SK-N-SH treated with all-trans-retinoic acid at 6 μM for 48 hours (cell line): ENCODE results near the gene KATNAL1.

Experiments
- ATAC-seq: fragments of 200-7000 bp; cut with Tn5 transposase; 3 replicates; pipeline ENCODE4 v1.9.1; 2020; ENCODE audit warnings: mild to moderate bottlenecking, moderate library complexity
- ARNTL ChIP-seq: fragments of 450-650 bp; formaldehyde crosslinking; IDR thresholded peaks from 2 replicates; pipeline ENCODE4 v1.5.0; 2020; ENCODE audit warnings: low read depth, mild to moderate bottlenecking, moderate library complexity, borderline replicate concordance
- BACH2 ChIP-seq: fragments of 250-450 bp; sonication (Bioruptor Pico); IDR thresholded peaks from 2 replicates; pipeline ENCODE4 v1.9.0; 2021; ENCODE audit warnings: mild to moderate bottlenecking, borderline replicate concordance
- CSDC2 ChIP-seq: fragments of 250-450 bp; sonication (Bioruptor Pico); IDR thresholded peaks from 2 replicates; pipeline ENCODE4 v1.5.0; 2020; ENCODE audit warnings: mild to moderate bottlenecking, moderate library complexity
- ESRRG ChIP-seq: fragments of 250-450 bp; sonication (Bioruptor Pico); IDR thresholded peaks from 2 replicates; pipeline ENCODE4 v1.6.1; 2021; ENCODE audit warnings: mild to moderate bottlenecking
- GLIS3 ChIP-seq: fragments of 250-450 bp; sonication (Bioruptor Pico); IDR thresholded peaks from 2 replicates; pipeline ENCODE4 v1.5.0; 2020; ENCODE audit warnings: mild to moderate bottlenecking, moderate library complexity
- ISL1 ChIP-seq: fragments of 250-450 bp; sonication (Bioruptor Pico); IDR thresholded peaks from 2 replicates; pipeline ENCODE4 v2.1.2; 2022; ENCODE audit warnings: mild to moderate bottlenecking, moderate library complexity
- OSR1 ChIP-seq: fragments of 250-450 bp; sonication (Bioruptor Pico); IDR thresholded peaks from 2 replicates; pipeline ENCODE4 v1.8.0; 2022; ENCODE audit warnings: moderate library complexity, mild to moderate bottlenecking, inconsistent platforms
- PATZ1 ChIP-seq: fragments of 250-450 bp; sonication (Bioruptor Pico); IDR thresholded peaks from 2 replicates; pipeline ENCODE4 v1.8.0; 2020; ENCODE audit warnings: mild to moderate bottlenecking, moderate library complexity, borderline replicate concordance
- POU6F1 ChIP-seq: fragments of 250-450 bp; sonication (Bioruptor Pico); IDR thresholded peaks from 2 replicates; pipeline ENCODE4 v1.8.0; 2021; ENCODE audit warnings: low read depth, mild to moderate bottlenecking, moderate library complexity, borderline replicate concordance
- PPARA ChIP-seq: fragments of 250-450 bp; sonication (Bioruptor Pico); IDR thresholded peaks from 2 replicates; pipeline ENCODE4 v1.5.0; 2020; ENCODE audit warnings: mild to moderate bottlenecking, borderline replicate concordance
- RARB ChIP-seq: fragments of 250-450 bp; sonication (Bioruptor Pico); IDR thresholded peaks from 2 replicates; pipeline ENCODE4 v1.8.0; 2021; ENCODE audit warnings: mild to moderate bottlenecking, moderate library complexity
- SNAI2 ChIP-seq: fragments of 250-450 bp; sonication (Bioruptor Pico); IDR thresholded peaks from 2 replicates; pipeline ENCODE4 v1.5.0; 2020; ENCODE audit warnings: mild to moderate bottlenecking, moderate library complexity
- TCF4 ChIP-seq: fragments of 250-450 bp; sonication (Bioruptor Pico); IDR thresholded peaks from 2 replicates; pipeline ENCODE4 v1.8.0; 2021; ENCODE audit warnings: mild to moderate bottlenecking, moderate library complexity, borderline replicate concordance
- TOX ChIP-seq: fragments of 250-450 bp; sonication (Bioruptor Pico); IDR thresholded peaks from 2 replicates; pipeline ENCODE4 v1.8.0; 2021; ENCODE audit warnings: mild to moderate bottlenecking, moderate library complexity, borderline replicate concordance
- TSHZ2 ChIP-seq: fragments of 250-450 bp; sonication (Bioruptor Pico); IDR thresholded peaks from 2 replicates; pipeline ENCODE4 v1.5.0; 2020; ENCODE audit warnings: mild to moderate bottlenecking, moderate library complexity
- ZFP3 ChIP-seq: fragments of 250-450 bp; sonication (Bioruptor Pico); IDR thresholded peaks from 2 replicates; pipeline ENCODE4 v1.5.0; 2020; ENCODE audit warnings: mild to moderate bottlenecking, moderate library complexity
- ZFP30 ChIP-seq: fragments of 450-650 bp; formaldehyde crosslinking; IDR thresholded peaks from 2 replicates; pipeline ENCODE4 v1.5.0; 2022; ENCODE audit warnings: mild to moderate bottlenecking, moderate library complexity
- ZNF565 ChIP-seq: fragments of 450-650 bp; formaldehyde crosslinking; conservative IDR thresholded peaks from 2 replicates; pipeline ENCODE4 v1.5.0; 2020; ENCODE audit warnings: low read depth, mild to moderate bottlenecking, moderate library complexity
- ZNF70 ChIP-seq: fragments of 450-650 bp; formaldehyde crosslinking; IDR thresholded peaks from 2 replicates; pipeline ENCODE4 v1.5.0; 2020; ENCODE audit warnings: mild to moderate bottlenecking, moderate library complexity
- ZNF8 ChIP-seq: fragments of 450-650 bp; formaldehyde crosslinking; IDR thresholded peaks from 2 replicates; pipeline ENCODE4 v1.5.0; 2020; ENCODE audit warnings: mild to moderate bottlenecking, moderate library complexity
- TF ChIP-seq, protein P1 (sequence below): fragments of 250-450 bp; sonication (Bioruptor Pico); IDR thresholded peaks from 2 replicates; pipeline ENCODE4 v1.5.1; 2021; ENCODE audit warnings: mild to moderate bottlenecking, moderate library complexity

KATNAL1 gene

DNA sequence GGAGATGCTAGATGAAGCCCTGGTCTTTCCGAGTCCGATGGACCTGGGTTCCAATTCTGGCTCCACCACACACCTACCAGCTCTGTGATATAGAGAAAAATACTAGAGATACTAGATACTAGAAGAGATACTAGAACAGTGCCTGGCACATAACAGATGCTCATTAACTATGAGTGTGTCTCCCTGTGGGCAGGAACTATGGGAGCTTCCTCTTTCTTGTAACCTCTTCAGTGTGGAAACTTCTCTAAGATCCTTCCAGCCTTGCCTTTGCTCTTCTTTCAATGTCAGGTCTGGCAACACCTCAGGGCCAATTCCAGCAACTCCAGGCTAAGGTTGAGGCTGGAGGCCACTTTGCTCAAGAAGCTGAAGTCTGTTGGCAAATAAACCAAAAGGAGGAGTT lies 143.9 kb downstream of the KATNAL1 start:
- no peak for ATAC-seq
- TF ChIP-seq ESRRG (CRISPR knock-in tag) (no peak), PPARA (CRISPR knock-in tag) (no peak), POU6F1 (CRISPR knock-in tag) (no peak), CSDC2 (CRISPR knock-in tag) (no peak), ZFP3 (CRISPR knock-in tag) (no peak), ZNF70 (CRISPR knock-in tag) (no peak)

- TF ChIP-seq ARNTL (CRISPR knock-in tag) (no peak), ZNF70 (CRISPR knock-in tag) (no peak), CSDC2 (CRISPR knock-in tag) (no peak), ESRRG (CRISPR knock-in tag) (no peak), PPARA (CRISPR knock-in tag) (no peak), POU6F1 (CRISPR knock-in tag) (no peak), ISL1 (CRISPR knock-in tag) (no peak), RARB (CRISPR knock-in tag) (no peak), BACH2 (CRISPR knock-in tag) (no peak)
- TF ChIP-seq, protein P1, sequence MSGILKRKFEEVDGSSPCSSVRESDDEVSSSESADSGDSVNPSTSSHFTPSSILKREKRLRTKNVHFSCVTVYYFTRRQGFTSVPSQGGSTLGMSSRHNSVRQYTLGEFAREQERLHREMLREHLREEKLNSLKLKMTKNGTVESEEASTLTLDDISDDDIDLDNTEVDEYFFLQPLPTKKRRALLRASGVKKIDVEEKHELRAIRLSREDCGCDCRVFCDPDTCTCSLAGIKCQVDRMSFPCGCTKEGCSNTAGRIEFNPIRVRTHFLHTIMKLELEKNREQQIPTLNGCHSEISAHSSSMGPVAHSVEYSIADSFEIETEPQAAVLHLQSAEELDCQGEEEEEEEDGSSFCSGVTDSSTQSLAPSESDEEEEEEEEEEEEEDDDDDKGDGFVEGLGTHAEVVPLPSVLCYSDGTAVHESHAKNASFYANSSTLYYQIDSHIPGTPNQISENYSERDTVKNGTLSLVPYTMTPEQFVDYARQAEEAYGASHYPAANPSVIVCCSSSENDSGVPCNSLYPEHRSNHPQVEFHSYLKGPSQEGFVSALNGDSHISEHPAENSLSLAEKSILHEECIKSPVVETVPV (CRISPR knock-in tag), result no peak
- ATAC-seq, result peak; percentile 77
Measured at GRCh38 chr13:30159446-30159839, 147.9 kb downstream of the KATNAL1 start.

- peak; percentile 89 for ATAC-seq
- no peak for TF ChIP-seq ZFP3 (CRISPR knock-in tag)
- no peak for TF ChIP-seq ESRRG (CRISPR knock-in tag)
- no peak for TF ChIP-seq BACH2 (CRISPR knock-in tag)
- no peak for TF ChIP-seq ZFP30
- no peak for TF ChIP-seq PPARA (CRISPR knock-in tag)
- no peak for TF ChIP-seq OSR1 (CRISPR knock-in tag)
- no peak for TF ChIP-seq ARNTL (CRISPR knock-in tag)
- no peak for TF ChIP-seq ZNF8
- no peak for TF ChIP-seq PATZ1 (CRISPR knock-in tag)
- no peak for TF ChIP-seq POU6F1 (CRISPR knock-in tag)
- TF ChIP-seq, protein P1 (CRISPR knock-in tag), result no peak
- no peak for TF ChIP-seq GLIS3 (CRISPR knock-in tag)
- no peak for TF ChIP-seq ZNF565 (CRISPR knock-in tag)
- TF ChIP-seq TCF4 (CRISPR knock-in tag), result no peak
- TF ChIP-seq TSHZ2, result no peak
- no peak for TF ChIP-seq SNAI2 (CRISPR knock-in tag)
- TF ChIP-seq TOX (CRISPR knock-in tag), result no peak
- no peak for TF ChIP-seq CSDC2 (CRISPR knock-in tag)
- TF ChIP-seq, all 23 proteins: peak for 0
Measured at GRCh38 chr13:30158774-30159445, 148.4 kb downstream of the KATNAL1 start.
